Keratinocyte (primary cell): ENCODE measurements around the gene WDR70.

ENCODE experiments used
- CTCF ChIP-seq, 3 experiments: IDR thresholded peaks in 1 of 3; conservative IDR thresholded peaks in 1 of 3; optimal IDR thresholded peaks in 1 of 3; 2 replicates in 2 of 3; 3 replicates in 1 of 3; pipeline versions ENCODE3 to v1.5.1; 2011; ENCODE audit warnings: low read length in 3 of 3, mild to moderate bottlenecking in 3 of 3, moderate library complexity in 2 of 3, control low read depth in 1 of 3, inconsistent platforms in 1 of 3; ENCODE audit not compliant: insufficient read depth in 2 of 3; ENCODE audit errors: extremely low read depth in 1 of 3
- EZH2 ChIP-seq: IDR thresholded peaks from one replicate; pipeline ENCODE4 v1.6.1; 2012; ENCODE audit warnings: inconsistent platforms, mild to moderate bottlenecking, low read length, moderate library complexity

GRCh38 chr5:37657046-37657445 lies 277.9 kb downstream of the WDR70 start:
- no peak for TF ChIP-seq CTCF (optimal IDR thresholded peaks at IDR 0.05 in 1 of 3, IDR thresholded peaks at IDR 0.05 in 1 of 3, conservative IDR thresholded peaks at IDR 0.05 in 1 of 3; ENCODE audit: extremely low read depth in 1 of 3, insufficient read depth in 2 of 3, low read length in 3 of 3)
- TF ChIP-seq EZH2, result no peak
